GM19351 (cell line): ENCODE data around the gene HEXIM2.

Experiments
- ATAC-seq: cut with Tn5 transposase; IDR thresholded peaks from one replicate; pipeline ENCODE4 v1.9.1; 2021; ENCODE audit warnings: mild to moderate bottlenecking, moderate library complexity; ENCODE audit not compliant: unreplicated experiment

Gene HEXIM2

DNA sequence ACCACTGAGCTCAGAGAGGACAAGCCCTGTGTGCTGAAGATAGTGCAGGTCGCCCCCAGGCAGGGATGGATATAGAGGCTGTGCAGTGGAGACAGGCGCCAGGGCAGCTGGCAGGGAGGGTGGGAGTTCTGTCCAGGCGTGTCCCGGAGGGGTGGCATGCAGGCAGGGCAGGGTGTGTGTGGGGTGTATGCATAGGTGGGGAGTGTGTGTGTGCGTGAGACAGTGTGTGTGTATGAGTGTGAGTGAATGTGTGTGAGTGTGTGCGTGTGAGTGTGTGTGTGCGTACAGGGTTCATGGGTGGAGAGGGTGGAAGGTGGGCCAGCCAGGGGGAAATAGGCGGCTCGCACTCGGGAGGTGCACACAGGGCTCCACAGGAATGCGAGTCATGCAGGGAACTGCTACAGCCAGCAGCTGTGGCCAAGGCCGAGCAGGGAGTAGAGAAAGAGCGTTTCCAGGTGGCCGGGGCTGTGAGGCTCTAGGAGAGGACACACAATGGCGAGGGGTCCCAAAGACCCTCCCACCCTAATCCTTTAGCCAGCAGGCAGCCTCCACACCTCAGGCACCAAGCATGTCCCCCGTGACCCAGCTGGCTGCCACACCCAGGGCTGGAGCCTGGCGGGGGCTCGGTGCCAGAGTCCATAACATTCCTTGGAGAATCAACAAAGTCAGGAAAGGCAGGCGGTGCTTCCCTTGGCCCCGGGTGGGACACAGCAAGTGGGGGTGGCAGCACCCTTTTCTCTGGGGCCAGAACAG, 34.0 kb upstream of the HEXIM2 start:
- ATAC-seq = no peak

DNA sequence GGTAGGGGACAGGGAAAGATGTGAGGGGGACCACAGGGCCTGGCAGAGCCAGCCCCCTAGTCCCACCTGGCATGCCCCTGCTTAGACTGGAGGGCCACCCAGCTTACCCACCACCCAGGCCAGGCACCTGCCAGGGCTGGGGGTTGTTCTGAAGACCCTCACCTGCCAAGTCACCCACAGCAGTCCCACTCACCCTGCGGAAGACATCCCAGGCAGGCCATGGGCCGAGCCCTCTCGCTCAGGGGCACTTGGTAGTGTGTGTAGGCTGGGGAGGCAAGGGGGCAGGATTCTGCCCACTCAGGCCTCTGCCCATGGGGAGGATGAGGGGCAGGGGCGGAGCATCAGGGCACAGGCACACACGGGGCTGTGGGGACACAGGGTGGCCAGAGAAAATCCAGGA, 33.3 kb upstream of the HEXIM2 start:
- no peak for ATAC-seq

DNA sequence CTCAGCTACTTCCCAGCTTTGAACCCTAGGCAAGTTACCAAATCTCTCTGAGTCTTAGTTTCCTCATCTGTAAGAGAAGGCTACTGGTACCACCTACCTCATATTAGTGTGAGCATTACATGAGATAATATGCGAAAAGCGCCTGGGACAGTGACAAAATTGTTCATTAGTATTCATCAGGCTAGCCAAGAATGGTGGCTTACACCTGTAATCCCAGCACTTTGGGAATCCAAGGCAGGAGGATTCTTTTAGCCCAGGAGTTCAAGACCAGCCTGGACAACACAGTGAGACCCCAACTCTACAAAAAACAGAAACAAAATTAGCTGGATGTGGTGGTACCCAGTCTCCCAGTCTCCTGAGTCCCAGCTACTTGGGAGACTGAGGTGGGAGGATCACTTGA, 32.7 kb upstream of the HEXIM2 start:
- ATAC-seq = no peak

DNA sequence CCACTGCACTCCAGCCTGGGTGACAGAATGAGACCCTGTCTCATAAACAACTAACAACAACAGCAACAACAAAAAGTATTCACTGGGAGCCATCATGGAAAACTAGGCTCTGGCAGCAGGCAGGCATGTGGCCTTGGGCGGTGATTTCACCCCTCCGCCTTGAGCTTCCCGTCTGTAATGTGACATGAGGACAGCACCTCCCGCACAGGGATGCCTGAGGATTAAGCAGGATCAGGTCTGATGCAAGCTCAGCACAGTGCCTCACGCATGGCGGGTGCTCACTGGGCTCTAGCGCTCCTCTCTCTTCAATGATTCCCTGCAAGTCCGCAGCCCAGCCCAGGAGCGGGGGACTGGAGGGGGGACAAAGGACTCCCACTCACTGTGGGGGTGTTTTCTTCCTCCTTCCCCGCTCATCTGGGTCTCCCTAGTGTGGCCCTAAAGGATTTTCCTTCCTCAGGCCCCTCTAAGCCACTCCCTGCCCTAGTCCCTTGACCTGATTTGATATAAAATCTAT, 32.2 kb upstream of the HEXIM2 start:
- no peak for ATAC-seq

DNA sequence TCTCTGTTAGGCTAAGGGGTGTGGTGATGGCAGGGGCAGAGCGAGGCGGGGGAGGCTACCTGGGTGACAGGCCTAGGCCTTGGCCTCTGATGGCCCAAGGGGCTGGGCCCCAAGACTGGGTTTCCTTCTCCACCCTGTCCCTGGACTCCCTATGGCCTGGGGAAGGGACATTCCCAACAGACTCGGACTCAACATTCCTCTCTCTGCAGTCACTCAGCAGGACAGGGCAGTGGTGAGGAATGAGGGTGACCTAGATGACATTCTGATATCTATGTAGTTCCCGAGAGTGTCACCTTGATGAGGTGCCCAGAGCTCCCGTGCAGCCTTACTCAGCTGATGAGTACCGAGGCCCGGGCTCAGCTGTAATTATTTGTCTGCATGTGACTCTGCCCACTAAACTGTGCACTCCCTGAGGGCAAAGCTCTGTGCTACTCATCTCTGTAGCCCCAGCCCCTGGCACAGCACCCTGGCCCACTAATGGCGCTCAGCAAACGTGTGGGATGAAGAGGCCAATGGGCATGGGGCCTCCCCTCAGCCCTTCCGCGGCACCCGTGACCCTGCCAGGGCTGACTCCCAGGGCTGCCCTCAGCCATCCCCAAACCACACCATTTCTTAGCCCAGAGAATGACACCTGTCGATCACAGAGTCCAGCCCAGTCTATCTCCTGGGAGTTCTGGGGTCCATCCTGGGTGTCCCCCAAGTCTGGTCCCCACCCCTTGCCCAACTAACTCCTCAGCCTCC, 31.6 kb upstream of the HEXIM2 start:
- no peak for ATAC-seq

DNA sequence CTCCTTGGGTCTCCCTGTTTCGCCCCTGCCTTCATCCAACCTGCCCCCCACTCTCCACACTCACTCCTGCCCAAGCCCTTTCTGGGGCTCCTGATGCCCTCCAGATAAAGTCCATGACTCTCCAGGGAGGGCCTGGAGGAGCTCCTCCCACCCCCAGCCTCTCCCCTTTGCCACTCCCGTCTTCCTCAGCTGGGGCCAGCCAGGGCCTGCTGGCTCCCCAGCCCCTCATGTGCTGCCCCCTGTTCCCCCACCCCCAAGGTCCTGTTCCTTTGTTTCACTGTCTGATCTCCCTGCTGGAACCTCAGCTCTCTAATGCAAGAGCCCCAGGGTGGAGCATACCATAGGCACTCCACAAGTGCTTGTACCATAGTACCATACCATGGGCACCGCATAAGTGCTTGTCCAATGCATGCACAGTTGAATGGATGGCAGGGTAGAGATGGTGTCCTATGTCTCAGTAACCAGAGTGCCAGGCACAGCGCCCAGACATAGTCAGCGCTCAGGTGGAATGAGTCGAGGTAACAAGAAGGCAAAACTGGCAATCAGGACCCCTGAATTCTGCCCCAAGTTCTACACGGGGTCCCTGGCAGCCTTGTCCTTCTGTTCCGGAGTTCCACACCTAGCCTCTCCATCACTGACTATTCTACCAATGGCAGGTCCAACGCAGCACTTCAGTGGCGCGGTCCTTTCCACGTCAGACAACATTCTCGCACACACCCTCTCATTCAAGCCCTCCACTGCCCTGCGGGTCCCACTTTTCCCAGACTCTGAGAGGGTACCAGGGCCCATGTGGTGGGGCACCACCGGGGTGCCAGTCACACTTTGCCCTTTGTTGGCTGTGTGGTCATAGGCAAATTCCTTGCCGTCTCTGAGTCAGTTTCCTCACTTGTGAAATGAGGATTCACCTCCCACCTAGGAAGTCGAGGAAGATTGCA, 30.7 kb upstream of the HEXIM2 start:
- ATAC-seq = no peak

DNA sequence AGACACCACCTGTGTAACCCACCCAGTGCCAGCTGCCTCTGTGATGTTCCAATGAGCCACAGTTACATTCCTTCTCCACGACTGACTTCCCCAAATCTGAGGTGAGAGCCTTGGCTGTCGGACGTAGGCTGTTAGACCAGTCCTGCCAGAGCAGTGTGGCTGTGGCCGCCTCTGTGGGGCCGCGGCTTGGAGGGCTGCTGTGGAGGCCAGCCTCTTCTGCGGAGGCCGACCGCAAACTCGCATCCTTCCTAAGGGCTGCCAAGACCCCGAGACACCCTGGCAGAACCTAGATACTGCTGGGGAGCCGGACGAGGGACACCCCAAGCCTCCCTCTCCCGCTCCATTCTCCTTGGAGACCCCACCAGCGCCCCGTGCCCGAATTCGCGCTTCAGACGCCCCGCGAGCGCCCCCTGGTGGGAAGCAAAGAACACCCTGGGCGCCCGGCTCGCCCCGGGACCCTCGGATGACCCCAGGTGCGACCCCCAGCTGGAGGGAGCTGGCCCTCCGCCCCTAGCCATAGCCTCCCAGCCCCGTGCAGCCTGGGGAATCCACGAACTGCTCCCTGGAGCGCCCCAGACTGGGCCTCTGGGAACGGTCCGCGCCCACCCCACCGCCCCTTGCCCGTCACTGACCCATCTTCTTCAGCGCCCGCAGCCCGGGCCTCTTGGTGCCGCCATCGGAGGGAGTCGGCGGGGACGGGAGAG, 29.9 kb upstream of the HEXIM2 start:
- ATAC-seq = no peak

DNA sequence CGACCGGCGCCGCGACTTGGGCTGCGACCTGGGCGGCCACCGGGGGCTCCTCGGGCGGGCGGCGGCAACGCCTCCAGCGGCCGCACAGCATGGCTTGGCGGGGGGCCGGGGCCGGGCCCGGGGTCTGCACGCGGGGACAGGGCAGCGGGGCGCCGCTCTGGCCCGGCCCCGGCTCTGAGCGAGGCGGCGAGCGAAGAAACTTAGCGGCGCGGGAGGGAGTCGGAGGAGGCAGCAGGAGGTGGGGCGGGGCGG, 29.4 kb upstream of the HEXIM2 start, which contains the start of gene PLCD3:
PLCD3 (minus strand) TSS at position 196 of the 252 bp plus-strand sequence; CDS start at position 91, 105 bp downstream.
- no peak for ATAC-seq

DNA sequence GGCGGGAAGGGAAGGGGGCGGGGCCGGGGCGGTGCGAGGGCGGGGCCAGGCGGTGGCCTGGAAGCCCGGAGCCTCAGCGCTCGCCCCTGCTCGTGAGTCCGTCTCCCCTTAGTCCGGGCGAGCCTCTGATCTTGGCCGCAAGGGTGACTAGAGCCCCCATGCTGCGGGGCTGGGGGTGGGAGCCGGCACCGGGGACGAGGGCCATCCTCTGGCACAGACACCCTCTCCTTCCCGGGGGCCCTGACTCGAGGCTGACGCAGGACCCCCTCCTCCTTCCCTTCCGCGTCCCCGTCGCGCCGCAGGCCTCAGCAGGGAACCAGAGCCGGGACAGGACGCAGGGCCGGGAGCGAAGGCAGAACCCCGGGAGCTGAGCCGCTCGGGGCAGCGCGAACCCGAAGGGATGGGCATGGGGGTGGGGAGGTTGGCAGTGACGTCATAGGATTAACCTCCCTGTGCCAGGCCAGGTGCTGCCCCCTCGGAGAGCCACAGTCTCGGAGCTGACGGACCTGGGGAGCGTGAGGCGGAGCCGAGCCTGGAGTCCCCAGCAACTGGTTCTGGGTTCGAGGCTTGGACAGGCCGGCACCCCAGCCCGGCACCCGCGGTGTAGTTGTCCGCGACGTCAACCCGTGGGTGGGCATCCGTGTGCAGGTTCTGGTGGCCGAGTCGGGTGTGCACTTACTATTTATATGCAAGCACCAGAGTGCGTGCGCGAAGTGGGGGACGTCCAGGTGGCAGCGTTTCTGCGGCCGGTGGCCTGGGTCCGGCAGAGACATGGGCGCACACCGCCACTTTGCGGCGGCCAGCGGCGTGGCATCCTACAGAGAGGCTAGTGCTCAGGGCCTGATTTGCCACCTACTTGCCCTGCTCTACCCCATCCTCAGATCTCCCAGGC, 28.9 kb upstream of the HEXIM2 start:
- ATAC-seq = peak; percentile 42

DNA sequence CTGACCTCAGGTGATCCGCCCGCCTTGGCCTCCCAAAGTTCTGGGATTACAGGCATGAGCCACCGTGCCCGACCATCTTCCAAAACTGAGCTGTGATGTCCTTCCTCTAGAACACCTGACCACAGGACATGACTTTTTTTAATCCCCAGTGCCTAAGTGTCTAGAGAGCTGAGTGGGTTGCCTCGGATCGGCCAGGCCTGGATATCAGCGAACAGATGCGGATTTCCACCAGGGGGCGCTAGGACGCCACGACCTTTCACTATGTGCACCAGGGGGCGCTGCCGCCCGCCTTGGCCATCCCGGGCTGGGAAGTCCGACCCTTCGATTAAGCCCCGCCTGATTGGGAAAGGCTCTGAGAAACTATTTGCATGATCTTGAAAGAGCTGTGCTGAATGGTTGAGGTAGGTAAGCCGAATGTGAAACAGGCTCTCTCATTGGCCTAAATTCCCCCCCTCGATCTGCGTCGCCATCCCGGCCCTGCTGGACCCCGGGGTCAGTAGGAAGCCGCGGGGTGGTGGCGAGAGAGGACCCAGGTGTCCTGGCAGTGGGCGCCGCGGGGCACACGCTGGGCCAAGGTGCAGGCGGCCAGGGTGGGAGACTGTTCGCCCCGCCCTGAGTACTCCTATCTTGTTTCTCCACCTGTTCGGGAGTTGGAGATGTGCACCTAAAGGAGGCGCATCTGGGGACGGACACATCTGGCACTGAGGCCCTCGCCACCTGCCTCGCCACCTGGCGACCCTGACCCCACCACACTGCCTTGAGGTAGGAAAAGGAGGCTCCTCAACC, 26.3 kb upstream of the HEXIM2 start, which contains the start of gene ACBD4:
ACBD4 (plus strand) TSS at position 496 of the 786 bp plus-strand sequence. CDS start 458 bp downstream, outside the sequence.
- ATAC-seq = peak; percentile 81

DNA sequence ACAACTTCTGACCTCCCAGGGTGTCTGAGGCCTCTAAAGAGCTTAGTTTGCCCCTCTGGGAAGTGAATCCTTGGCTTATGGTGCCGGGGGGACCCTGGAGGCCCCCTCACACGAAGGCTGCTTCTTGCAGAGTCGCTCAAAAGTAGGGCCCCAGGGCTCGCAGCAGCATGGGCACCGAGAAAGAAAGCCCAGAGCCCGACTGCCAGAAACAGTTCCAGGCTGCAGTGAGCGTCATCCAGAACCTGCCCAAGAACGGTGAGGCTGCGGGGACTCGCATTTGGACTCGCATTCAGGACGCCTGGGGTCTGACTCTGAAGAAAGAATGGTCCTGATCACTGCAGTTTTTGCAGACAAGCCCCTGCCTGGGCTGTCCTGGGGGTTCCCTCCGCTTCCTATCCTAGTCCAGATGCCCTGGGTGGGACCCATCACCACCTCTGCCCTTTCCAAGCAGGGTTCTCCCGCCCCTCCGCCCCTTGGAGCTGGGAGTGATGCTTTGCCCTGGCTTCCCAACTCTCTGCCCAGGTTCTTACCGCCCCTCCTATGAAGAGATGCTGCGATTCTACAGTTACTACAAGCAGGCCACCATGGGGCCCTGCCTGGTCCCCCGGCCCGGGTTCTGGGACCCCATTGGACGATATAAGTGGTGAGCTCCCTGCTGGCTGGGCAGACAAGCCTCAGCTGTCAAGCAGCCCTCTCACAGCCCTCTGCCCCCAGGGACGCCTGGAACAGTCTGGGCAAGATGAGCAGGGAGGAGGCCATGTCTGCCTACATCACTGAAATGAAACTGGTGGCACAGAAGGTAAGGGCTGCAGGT, 25.5 kb upstream of the HEXIM2 start:
- ATAC-seq = no peak

DNA sequence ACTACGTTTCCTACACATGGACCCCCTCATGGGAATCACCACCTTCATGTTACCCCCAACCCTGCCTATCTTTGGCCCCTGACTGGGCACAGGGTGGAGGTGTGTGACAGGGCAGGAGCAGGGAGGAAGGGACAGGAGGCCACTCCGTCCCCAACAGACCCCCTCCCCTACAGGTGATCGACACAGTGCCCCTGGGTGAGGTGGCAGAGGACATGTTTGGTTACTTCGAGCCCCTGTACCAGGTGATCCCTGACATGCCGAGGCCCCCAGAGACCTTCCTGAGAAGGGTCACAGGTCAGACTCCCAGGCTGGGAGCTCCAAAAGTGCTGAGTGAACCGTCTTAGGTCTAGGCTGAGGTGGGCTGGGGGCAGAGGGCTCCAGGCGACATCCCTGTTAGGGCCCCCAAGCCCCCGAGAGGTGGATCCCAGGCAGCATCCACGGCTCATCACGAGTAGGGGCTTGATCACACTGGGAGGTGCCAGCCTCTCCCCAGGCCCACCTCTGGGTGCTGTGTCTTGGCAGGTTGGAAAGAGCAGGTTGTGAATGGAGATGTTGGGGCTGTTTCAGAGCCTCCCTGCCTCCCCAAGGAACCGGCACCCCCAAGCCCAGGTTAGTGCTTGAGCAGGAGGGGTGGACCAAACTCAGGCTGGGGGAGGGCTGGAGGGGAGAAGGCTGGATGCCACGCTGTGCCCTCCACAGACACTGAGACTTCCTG, 24.7 kb upstream of the HEXIM2 start:
- ATAC-seq = no peak

DNA sequence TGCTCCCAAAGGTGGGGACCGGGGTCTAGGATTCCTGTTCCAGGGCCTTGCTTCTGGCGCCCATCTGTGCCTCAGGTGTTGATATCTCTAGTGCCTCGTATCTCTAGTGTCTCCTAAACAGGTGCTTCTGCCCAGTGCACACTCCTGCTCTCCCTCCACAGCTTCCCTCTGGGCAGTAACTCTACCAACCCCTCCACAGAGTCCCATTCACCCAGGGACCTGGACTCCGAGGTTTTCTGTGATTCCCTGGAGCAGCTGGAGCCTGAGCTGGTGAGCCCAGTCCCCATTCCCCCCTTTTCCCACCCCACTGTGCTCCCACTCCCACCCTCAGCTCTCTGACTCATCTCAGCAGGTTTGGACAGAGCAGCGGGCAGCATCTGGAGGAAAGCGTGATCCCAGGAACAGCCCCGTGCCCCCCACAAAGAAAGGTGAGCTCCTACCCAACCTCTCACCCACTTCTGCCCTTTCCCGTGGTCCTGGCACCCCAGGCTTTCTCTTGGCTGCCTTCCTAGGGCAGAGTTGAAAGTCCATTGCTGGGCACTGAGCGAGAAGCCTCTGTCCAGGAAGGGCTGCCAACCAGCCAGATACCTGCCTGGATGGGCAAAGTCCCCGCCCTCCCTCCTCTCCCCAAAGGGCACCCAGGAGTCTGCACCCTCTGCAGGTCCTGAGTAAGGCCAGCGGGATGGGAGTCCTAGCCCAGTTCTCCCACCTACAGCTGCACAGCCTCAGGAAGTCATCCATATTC, 23.9 kb upstream of the HEXIM2 start:
- ATAC-seq = no peak

DNA sequence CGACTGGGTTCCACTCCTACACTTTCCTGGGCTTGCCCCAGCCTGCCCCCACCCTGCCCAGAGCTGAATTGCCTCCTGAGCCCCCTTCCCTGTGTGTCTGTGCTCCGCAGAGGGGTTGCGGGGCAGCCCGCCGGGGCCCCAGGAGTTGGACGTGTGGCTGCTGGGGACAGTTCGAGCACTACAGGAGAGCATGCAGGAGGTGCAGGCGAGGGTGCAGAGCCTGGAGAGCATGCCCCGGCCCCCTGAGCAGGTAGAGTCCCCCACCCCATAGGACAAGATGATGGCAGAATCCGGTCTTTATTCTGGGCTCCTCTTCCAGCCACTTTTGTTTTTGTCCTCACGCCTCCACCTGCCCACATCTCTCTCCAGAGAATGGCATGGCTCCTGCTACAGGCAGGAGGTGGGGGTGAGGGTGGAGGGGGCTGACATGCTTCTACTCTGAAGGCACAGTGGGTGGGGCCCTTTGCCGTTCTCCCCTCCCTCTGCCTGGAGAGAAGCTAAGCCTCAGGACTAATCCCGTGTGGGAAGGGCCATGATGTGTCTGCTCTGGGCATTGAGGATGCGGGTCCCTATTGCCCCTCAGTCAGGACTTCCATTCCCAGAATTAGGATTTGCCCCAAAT, 22.7 kb upstream of the HEXIM2 start:
- no peak for ATAC-seq

DNA sequence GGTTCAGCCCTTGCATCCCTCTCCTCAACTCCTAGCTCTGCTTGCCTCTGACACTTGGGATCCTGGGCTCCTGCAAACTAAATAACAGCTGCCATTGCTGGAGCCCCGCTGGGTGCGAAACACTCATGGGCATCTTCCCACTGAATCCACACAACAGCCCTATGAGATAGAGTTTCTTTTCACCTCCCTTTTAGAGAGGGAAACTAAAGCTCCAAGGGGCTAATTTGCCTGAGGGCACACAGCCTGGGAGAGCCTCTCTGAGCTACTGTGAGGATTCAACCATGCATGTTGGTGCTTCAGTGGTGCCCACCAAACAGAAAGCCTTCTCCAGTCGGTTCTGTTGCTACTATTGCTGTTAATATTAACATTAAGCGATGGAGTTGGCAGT, 22.1 kb upstream of the HEXIM2 start:
- no peak for ATAC-seq

DNA sequence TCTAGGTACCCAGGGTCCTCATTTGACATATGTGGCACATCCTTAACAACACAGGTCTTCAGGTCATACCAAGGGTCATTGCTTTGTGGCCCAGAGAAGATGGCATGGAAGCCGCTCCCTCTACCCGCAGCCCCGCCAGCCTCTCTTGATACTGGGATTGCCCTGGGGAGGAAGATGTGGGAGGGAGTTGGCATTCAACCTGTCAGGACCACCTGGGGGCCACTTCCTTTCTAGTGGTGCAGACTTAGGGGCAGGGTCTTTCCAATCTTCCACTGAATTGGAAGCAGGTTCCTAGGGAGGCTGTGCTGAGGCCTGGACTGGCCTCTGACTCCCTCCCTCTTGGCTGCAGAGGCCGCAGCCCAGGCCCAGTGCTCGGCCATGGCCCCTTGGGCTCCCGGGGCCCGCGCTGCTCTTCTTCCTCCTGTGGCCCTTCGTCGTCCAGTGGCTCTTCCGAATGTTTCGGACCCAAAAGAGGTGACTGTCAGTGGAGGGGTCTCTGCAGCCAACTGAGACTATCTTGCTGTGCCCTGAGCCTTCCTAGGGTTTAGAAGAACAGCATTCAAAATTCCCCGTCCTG, 18.5 kb upstream of the HEXIM2 start:
- ATAC-seq = no peak
